Fibroblast of pulmonary artery (primary cell): ENCODE measurements around the gene ATP8B1.
A peak's percentile ranks its signal among the peaks of the same experiment; 100 is the strongest.

Experiments
- DNase-seq: peaks from one replicate; pipeline ENCODE4 v3.0.0-alpha.2; 2010; ENCODE audit warnings: low read depth
- H3K4me3 ChIP-seq: replicated peaks from 2 replicates; pipeline ENCODE4 v1.5.1; 2011; ENCODE audit warnings: low read depth, mild to moderate bottlenecking, control low read depth, low read length, moderate library complexity
- CTCF ChIP-seq: IDR thresholded peaks from 2 replicates; pipeline ENCODE4 v1.5.1; 2011; ENCODE audit warnings: mild to moderate bottlenecking, control low read depth, low read length, inconsistent platforms; ENCODE audit errors: missing control alignments

ATP8B1 gene

DNA sequence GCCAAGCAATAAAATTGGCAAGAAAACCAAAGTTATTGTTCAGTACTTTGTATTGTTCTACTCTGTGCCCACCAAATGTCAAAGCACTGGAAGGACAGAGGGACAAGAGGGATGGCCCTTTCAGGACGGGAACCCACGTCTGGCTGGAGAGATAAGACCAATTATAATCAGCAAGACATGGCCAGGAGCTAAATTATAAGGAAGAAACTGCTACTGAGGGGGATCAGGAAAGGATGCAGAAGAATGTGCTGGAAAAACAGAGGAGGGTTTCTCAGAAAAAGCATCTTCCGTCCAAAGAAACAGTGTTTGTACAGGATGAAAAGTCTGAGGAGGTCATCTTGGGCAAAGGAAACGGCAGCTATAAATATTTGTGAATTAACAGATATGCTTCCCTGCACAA is 135.1 kb downstream of the ATP8B1 start:
- TF ChIP-seq CTCF: no peak

GRCh38 chr18:57666818-57667497 is 136.2 kb downstream of the ATP8B1 start:
- no peak overlapping the region for H3K4me3 ChIP-seq
- no peak for TF ChIP-seq CTCF
- DNase-seq: peak; percentile 71

More for the DNA sequence above, 135.1 kb downstream of the ATP8B1 start:
- no peak overlapping the region for H3K4me3 ChIP-seq
- no peak for DNase-seq

- no peak overlapping the region for H3K4me3 ChIP-seq
- no peak for TF ChIP-seq CTCF
- no peak for DNase-seq
Observed at GRCh38 chr18:57664568-57665165, 138.4 kb downstream of the ATP8B1 start.

DNA sequence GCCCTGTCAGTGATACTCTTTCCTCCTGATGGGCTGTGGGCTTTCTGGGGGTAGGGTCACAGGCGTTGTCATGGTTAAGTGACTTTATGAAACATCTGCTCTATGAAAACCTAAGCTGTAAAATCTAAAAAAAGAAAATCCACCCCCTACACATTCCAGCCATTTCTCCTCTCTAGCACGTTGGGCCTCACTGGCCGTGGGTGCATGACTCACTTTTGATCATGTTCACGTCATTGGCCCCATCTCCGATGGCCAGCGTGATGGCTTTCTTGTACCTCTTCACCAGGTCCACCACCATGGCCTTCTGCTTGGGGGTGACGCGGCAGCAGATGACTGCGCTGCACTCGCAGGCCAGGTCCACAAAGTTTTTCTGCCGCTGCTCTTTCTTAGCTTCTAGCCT is 142.2 kb downstream of the ATP8B1 start:
- DNase-seq: peak; percentile 75
- TF ChIP-seq CTCF: no peak
- H3K4me3 ChIP-seq: no peak overlapping the region

- no peak overlapping the region for H3K4me3 ChIP-seq
- peak; percentile 76 for DNase-seq
- no peak for TF ChIP-seq CTCF
Observed at GRCh38 chr18:57659460-57660102, 143.5 kb downstream of the ATP8B1 start.

GRCh38 chr18:57657542-57657941 is 145.6 kb downstream of the ATP8B1 start:
- peak; percentile 23 for DNase-seq
- no peak for TF ChIP-seq CTCF
- no peak overlapping the region for H3K4me3 ChIP-seq
